GM18907 (cell line): ENCODE data around the gene GULP1.
"Not testable (repeated sequence)": the region's sequence is repeated elsewhere in the genome, so short reads cannot be mapped to it uniquely, and the experiment has no call there.

Experiments
- ATAC-seq: cut with Tn5 transposase; IDR thresholded peaks from one replicate; pipeline ENCODE4 v1.9.1; 2021; ENCODE audit warnings: mild to moderate bottlenecking, moderate library complexity; ENCODE audit not compliant: unreplicated experiment

Gene GULP1

GRCh38 chr2:188596054-188596453 lies 304.4 kb downstream of the GULP1 start:
- ATAC-seq, result no peak

- no peak for ATAC-seq
These were observed 306.9 kb downstream of the GULP1 start for GRCh38 chr2:188598551-188598950.

- ATAC-seq, result no peak
These were observed 307.5 kb downstream of the GULP1 start for GRCh38 chr2:188599140-188599539.

- ATAC-seq, result no peak
These were observed 309.0 kb downstream of the GULP1 start for GRCh38 chr2:188600536-188601210.

- ATAC-seq, result no peak
These were observed 309.7 kb downstream of the GULP1 start for GRCh38 chr2:188601391-188601790.

GRCh38 chr2:188601927-188602326 lies 310.3 kb downstream of the GULP1 start:
- no peak for ATAC-seq

GRCh38 chr2:188604579-188604978 lies 312.9 kb downstream of the GULP1 start:
- ATAC-seq, result no peak

- not testable (repeated sequence) for ATAC-seq
These were observed 314.2 kb downstream of the GULP1 start for GRCh38 chr2:188605609-188606584.

- not testable (repeated sequence) for ATAC-seq
These were observed 314.9 kb downstream of the GULP1 start for GRCh38 chr2:188606596-188606995.

GRCh38 chr2:188607501-188607900 lies 315.8 kb downstream of the GULP1 start:
- no peak for ATAC-seq

GRCh38 chr2:188609321-188610049 lies 317.8 kb downstream of the GULP1 start:
- ATAC-seq, result no peak

GRCh38 chr2:188610050-188610444 lies 318.4 kb downstream of the GULP1 start:
- no peak for ATAC-seq

GRCh38 chr2:188610827-188611226 lies 319.2 kb downstream of the GULP1 start:
- ATAC-seq, result no peak

GRCh38 chr2:188619146-188619545 lies 327.5 kb downstream of the GULP1 start:
- ATAC-seq, result no peak

- ATAC-seq, result no peak
These were observed 329.2 kb downstream of the GULP1 start for GRCh38 chr2:188620916-188621315.

- ATAC-seq, result no peak
These were observed 331.1 kb downstream of the GULP1 start for GRCh38 chr2:188622601-188623260.

GRCh38 chr2:188623995-188624643 lies 332.4 kb downstream of the GULP1 start:
- ATAC-seq, result no peak

GRCh38 chr2:188627471-188627870 lies 335.8 kb downstream of the GULP1 start:
- ATAC-seq, result no peak

- no peak for ATAC-seq
These were observed 337.5 kb downstream of the GULP1 start for GRCh38 chr2:188628989-188629752.
